HepG2 (cell line): Measurements from ENCODE around the gene CLDN20. TPM values are rescaled to one million over a fixed set of nuclear protein-coding genes. Genes with fewer than 3 reads are reported as not detected.

Experiments used
- AKNA ChIP-seq: sonication (generic); formaldehyde crosslinking; IDR thresholded peaks from 2 replicates; pipeline ENCODE4 v1.4.0; 2020; ENCODE audit warnings: missing genetic modification reagents, borderline replicate concordance
- ARNT2 ChIP-seq: sonication (generic); formaldehyde crosslinking; IDR thresholded peaks from 2 replicates; pipeline ENCODE4 v1.8.0; 2022; ENCODE audit warnings: mild to moderate bottlenecking, low read depth, missing genetic modification reagents, moderate library complexity
- BHLHE40 ChIP-seq: IDR thresholded peaks from 2 replicates; pipeline ENCODE4 v1.6.1; 2011; ENCODE audit warnings: low read length, improper control_type of control experiment
- GLI4 ChIP-seq: sonication (generic); formaldehyde crosslinking; IDR thresholded peaks from 2 replicates; pipeline ENCODE4 v1.5.1; 2020; ENCODE audit warnings: missing genetic modification reagents, mild to moderate bottlenecking, moderate library complexity, borderline replicate concordance
- HNRNPUL1 ChIP-seq: fragments of 200-400 bp; formaldehyde crosslinking; IDR thresholded peaks from 2 replicates; pipeline ENCODE4 v1.6.1; 2017; ENCODE audit warnings: low read depth, mild to moderate bottlenecking, low read length, moderate library complexity
- NFE2 ChIP-seq: sonication (generic); formaldehyde crosslinking; IDR thresholded peaks from 2 replicates; pipeline ENCODE4 v1.4.0; 2020; ENCODE audit warnings: missing genetic modification reagents
- NR1H2 ChIP-seq: sonication (generic); formaldehyde crosslinking; IDR thresholded peaks from 2 replicates; pipeline ENCODE4 v1.8.1; 2022; ENCODE audit warnings: low read depth, missing genetic modification reagents, borderline replicate concordance
- PRDM4 ChIP-seq: sonication (generic); formaldehyde crosslinking; IDR thresholded peaks from 2 replicates; pipeline ENCODE4 v1.9.0; 2021; ENCODE audit warnings: missing genetic modification reagents, borderline replicate concordance
- SOX6 ChIP-seq, 2 experiments: fragments of 450-650 bp in 1 of 2; sonication (generic) in 1 of 2; formaldehyde crosslinking in 1 of 2; IDR thresholded peaks; 2 replicates each; pipeline versions ENCODE4 v1.4.0 to v1.6.1; 2017 to 2020; ENCODE audit warnings: antibody characterized with exemption in 1 of 2, mild to moderate bottlenecking in 1 of 2, missing genetic modification reagents in 1 of 2
- SYNCRIP ChIP-seq: fragments of 200-400 bp; formaldehyde crosslinking; IDR thresholded peaks from 2 replicates; pipeline ENCODE4 v1.6.1; 2018; ENCODE audit warnings: mild to moderate bottlenecking, low read depth, low read length; ENCODE audit not compliant: insufficient read depth
- TAF1 ChIP-seq: sonication (generic); formaldehyde crosslinking; IDR thresholded peaks from 2 replicates; pipeline ENCODE4 v1.4.0; 2020; ENCODE audit warnings: missing genetic modification reagents
- ZFP91 ChIP-seq: sonication (generic); formaldehyde crosslinking; IDR thresholded peaks from 2 replicates; pipeline ENCODE4 v1.9.0; 2022; ENCODE audit warnings: missing genetic modification reagents, mild to moderate bottlenecking, borderline replicate concordance
- ZFX ChIP-seq: sonication (generic); formaldehyde crosslinking; IDR thresholded peaks from 2 replicates; pipeline ENCODE4 v1.4.0; 2020; ENCODE audit warnings: mild to moderate bottlenecking, low read depth, missing genetic modification reagents, moderate library complexity
- ZNF235 ChIP-seq: sonication (generic); formaldehyde crosslinking; IDR thresholded peaks from 2 replicates; pipeline ENCODE4 v1.8.1; 2023; ENCODE audit warnings: mild to moderate bottlenecking, missing genetic modification reagents, borderline replicate concordance
- ZNF431 ChIP-seq: sonication (generic); formaldehyde crosslinking; IDR thresholded peaks from 2 replicates; pipeline ENCODE4 v1.9.0; 2022; ENCODE audit warnings: missing genetic modification reagents, low read depth, mild to moderate bottlenecking, borderline replicate concordance
- ZNF891 ChIP-seq: sonication (generic); formaldehyde crosslinking; IDR thresholded peaks from 2 replicates; pipeline ENCODE4 v1.5.0; 2020; ENCODE audit warnings: mild to moderate bottlenecking, missing genetic modification reagents
- ZSCAN5A ChIP-seq: sonication (generic); formaldehyde crosslinking; IDR thresholded peaks from 2 replicates; pipeline ENCODE4 v1.8.0; 2022; ENCODE audit warnings: mild to moderate bottlenecking, missing genetic modification reagents, borderline replicate concordance
- polyA plus RNA-seq, 8 experiments: library from polyadenylated mRNA; depleted of rRNA in 3 of 8; stranded (reverse) in 7 of 8; unstranded in 1 of 8; fragments of >200 nt; fragmentation: Illumina TruSeq in 4 of 8; extraction: Trizol in 4 of 8; gene quantifications; 2 replicates each; pipeline versions ENCODE4 v1.2.1 to v1.2.3, GENCODE V29; 2011 to 2016; ENCODE audit warnings: low read depth in 4 of 8, missing spikeins in 1 of 8, mixed read lengths in 1 of 8; ENCODE audit not compliant: insufficient read depth in 1 of 8
- total RNA-seq, 5 experiments: library from RNA; depleted of rRNA; stranded (reverse); fragments of >200 nt; fragmentation: Illumina TruSeq; extraction: Trizol; gene quantifications; 2 replicates each; pipeline ENCODE4 v1.2.3, GENCODE V29; 2016; ENCODE audit warnings: low read depth in 1 of 5

CLDN20 gene
- total and polyA plus RNA-seq, 2 of the 13 experiments (the other 11 are each of a cell fraction or from before 2014, with no cell fraction given): not detected

- TF ChIP-seq AKNA (0 out of 2 replicates have a peak, but pooled peaks have one; percentile 64), SYNCRIP (no peak), SOX6 (IDR thresholded peaks at IDR 0.05) (no peak), SOX6 (CRISPR knock-in tag; IDR thresholded peaks at IDR 0.05) (peak; percentile 74), ARNT2 (CRISPR knock-in tag) (no peak), NR1H2 (CRISPR knock-in tag) (no peak; the same call in 1 of the 2 replicates), ZFX (CRISPR knock-in tag) (no peak), ZFP91 (CRISPR knock-in tag) (no peak; the same call in 1 of the 2 replicates), ZNF431 (no peak), HNRNPUL1 (no peak), TAF1 (CRISPR knock-in tag) (no peak), PRDM4 (CRISPR knock-in tag) (peak; percentile 90; the same call in 1 of the 2 replicates), NFE2 (CRISPR knock-in tag) (0 out of 2 replicates have a peak, but pooled peaks have one; percentile 48), ZSCAN5A (CRISPR knock-in tag) (0 out of 2 replicates have a peak, but pooled peaks have one; percentile 38), ZNF235 (CRISPR knock-in tag) (peak; percentile 60; the same call in 1 of the 2 replicates), GLI4 (CRISPR knock-in tag) (no peak; the same call in 1 of the 2 replicates), ZNF891 (no peak), BHLHE40 (peak; percentile 96)
Measured at GRCh38 chr6:155314773-155315515, 51.1 kb downstream of the CLDN20 start (continued).
